GM21576 (cell line): Measurements from ENCODE around the gene ARHGEF11.

Source experiments
- ATAC-seq: cut with Tn5 transposase; IDR thresholded peaks from one replicate; pipeline ENCODE4 v1.9.1; 2021; ENCODE audit warnings: mild to moderate bottlenecking, moderate library complexity; ENCODE audit not compliant: unreplicated experiment

ARHGEF11 gene

GRCh38 chr1:157001304-157001703 lies 44.2 kb downstream of the ARHGEF11 start:
- ATAC-seq, result no peak

- no peak for ATAC-seq
Measured at GRCh38 chr1:157000686-157001085, 44.9 kb downstream of the ARHGEF11 start.

GRCh38 chr1:156999596-157000320 lies 45.8 kb downstream of the ARHGEF11 start:
- no peak for ATAC-seq

GRCh38 chr1:156998840-156999500 lies 46.6 kb downstream of the ARHGEF11 start:
- ATAC-seq, result no peak

- ATAC-seq, result no peak
Measured at GRCh38 chr1:156998301-156998700, 47.2 kb downstream of the ARHGEF11 start.

- ATAC-seq, result no peak
Measured at GRCh38 chr1:156995412-156995811, 50.1 kb downstream of the ARHGEF11 start.

GRCh38 chr1:156994277-156994676 lies 51.3 kb downstream of the ARHGEF11 start:
- ATAC-seq, result no peak

GRCh38 chr1:156993426-156994147 lies 52.0 kb downstream of the ARHGEF11 start:
- no peak for ATAC-seq

GRCh38 chr1:156992215-156992614 lies 53.3 kb downstream of the ARHGEF11 start:
- no peak for ATAC-seq

GRCh38 chr1:156987715-156988114 lies 57.8 kb downstream of the ARHGEF11 start:
- no peak for ATAC-seq

GRCh38 chr1:156980551-156980950 lies 65.0 kb downstream of the ARHGEF11 start:
- no peak for ATAC-seq

- no peak for ATAC-seq
Measured at GRCh38 chr1:156975084-156975483, 70.5 kb downstream of the ARHGEF11 start.

- ATAC-seq, result no peak
Measured at GRCh38 chr1:156973417-156973816, 72.1 kb downstream of the ARHGEF11 start.

GRCh38 chr1:156970017-156970416 lies 75.5 kb downstream of the ARHGEF11 start:
- no peak for ATAC-seq

- no peak for ATAC-seq
Measured at GRCh38 chr1:156969496-156969895, 76.0 kb downstream of the ARHGEF11 start.

- ATAC-seq, result no peak
Measured at GRCh38 chr1:156964441-156964840, 81.1 kb downstream of the ARHGEF11 start.

GRCh38 chr1:156963621-156964020 lies 81.9 kb downstream of the ARHGEF11 start:
- ATAC-seq, result no peak

GRCh38 chr1:156961709-156962108 lies 83.8 kb downstream of the ARHGEF11 start:
- ATAC-seq, result no peak

GRCh38 chr1:156959925-156960324 lies 85.6 kb downstream of the ARHGEF11 start:
- ATAC-seq, result no peak

GRCh38 chr1:156959414-156959813 lies 86.1 kb downstream of the ARHGEF11 start:
- ATAC-seq, result no peak

- ATAC-seq, result no peak
Measured at GRCh38 chr1:156958247-156958714, 87.3 kb downstream of the ARHGEF11 start.

GRCh38 chr1:156957634-156958033 lies 87.9 kb downstream of the ARHGEF11 start:
- ATAC-seq, result no peak
